ENCODE data around the gene CLASP1. TPM values are rescaled to one million over a fixed set of nuclear protein-coding genes. Genes with fewer than 3 reads are reported as not detected.

CLASP1 gene
- total and polyA plus RNA-seq, 4 donors = 7.5 to 50.0 (median 21.9) TPM

- Histone ChIP-seq H3K27me3 (ENCODE audit: control insufficient read depth in 4 of 4, insufficient read depth in 4 of 4, low read length in 3 of 4) (no peaks in the 10 kb centered on the region), H3K36me3 (ENCODE audit: control insufficient read depth in 4 of 4, insufficient read depth in 3 of 4, low read depth in 1 of 4, low read length in 3 of 4) (no peaks in the 10 kb centered on the region), H3K9ac (ENCODE audit: low read depth in 1 of 2, low read length in 2 of 2) (no peak overlapping the region), H3K4me1 (ENCODE audit: control insufficient read depth in 4 of 4, insufficient read depth in 4 of 4, low read length in 3 of 4) (no peaks in the 10 kb centered on the region), H3K27ac (ENCODE audit: low read depth in 1 of 2, low read length in 2 of 2) (no peak overlapping the region), H3K4me3 (ENCODE audit: low read depth in 1 of 3, low read length in 3 of 3) (no peak overlapping the region), H3K9me3 (ENCODE audit: control insufficient read depth in 4 of 4, low read length in 3 of 4) (peaks cover 0 to 3% (median 2%) of the 10 kb centered on the region in 4 donors)
- no peak for TF ChIP-seq CTCF (IDR thresholded peaks at IDR 0.05; ENCODE audit: low read depth, low read length, missing input control)
- TF ChIP-seq REST (IDR thresholded peaks at IDR 0.05) = no peak
- no peak for TF ChIP-seq FOXA2 (IDR thresholded peaks at IDR 0.05)
- no peak for TF ChIP-seq RXRA (IDR thresholded peaks at IDR 0.05)
- no peak for TF ChIP-seq FOXA1 (IDR thresholded peaks at IDR 0.05)
- no peak for TF ChIP-seq ZBTB33 (IDR thresholded peaks at IDR 0.05)
- TF ChIP-seq HNF4G (IDR thresholded peaks at IDR 0.05) = no peak
- TF ChIP-seq RAD21 (IDR thresholded peaks at IDR 0.05) = no peak
- no peak for TF ChIP-seq JUND (IDR thresholded peaks at IDR 0.05)
- TF ChIP-seq HNF4A (conservative IDR thresholded peaks at IDR 0.05) = no peak
- TF ChIP-seq GABPA (IDR thresholded peaks at IDR 0.05 in 1 of 2, conservative IDR thresholded peaks at IDR 0.05 in 1 of 2) = no peak
- no peak for TF ChIP-seq TAF1 (conservative IDR thresholded peaks at IDR 0.05)
- no peak for TF ChIP-seq YY1 (IDR thresholded peaks at IDR 0.05)
- TF ChIP-seq NR2F2 (IDR thresholded peaks at IDR 0.05) = no peak
- TF ChIP-seq, protein P1, sequence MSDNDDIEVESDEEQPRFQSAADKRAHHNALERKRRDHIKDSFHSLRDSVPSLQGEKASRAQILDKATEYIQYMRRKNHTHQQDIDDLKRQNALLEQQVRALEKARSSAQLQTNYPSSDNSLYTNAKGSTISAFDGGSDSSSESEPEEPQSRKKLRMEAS (IDR thresholded peaks at IDR 0.05) = no peak
- 92% methylated on average over 2 of the region's 2 CpGs for WGBS
- DNase-seq (ENCODE audit: low spot score) = no peak
Observed at GRCh38 chr2:121688820-121689219, 39.6 kb upstream of the CLASP1 start.

GRCh38 chr2:121686902-121687301 lies 37.6 kb upstream of the CLASP1 start:
- WGBS = 94% methylated on average over 2 of the region's 2 CpGs
- TF ChIP-seq TAF1 (conservative IDR thresholded peaks at IDR 0.05) (no peak), FOXA2 (IDR thresholded peaks at IDR 0.05) (no peak), RAD21 (IDR thresholded peaks at IDR 0.05) (no peak), RXRA (IDR thresholded peaks at IDR 0.05) (no peak), JUND (IDR thresholded peaks at IDR 0.05) (no peak), SP1 (IDR thresholded peaks at IDR 0.05) (no peak), REST (IDR thresholded peaks at IDR 0.05) (no peak), EGR1 (IDR thresholded peaks at IDR 0.05; ENCODE audit: low read depth in 2 of 2) (no peak), GABPA (IDR thresholded peaks at IDR 0.05 in 1 of 2, conservative IDR thresholded peaks at IDR 0.05 in 1 of 2) (no peak), CTCF (IDR thresholded peaks at IDR 0.05; ENCODE audit: low read depth, low read length, missing input control) (no peak)
- TF ChIP-seq, protein P1 (IDR thresholded peaks at IDR 0.05) = no peak
- no peak overlapping the region for H3K27ac ChIP-seq (ENCODE audit: low read depth in 1 of 2, low read length in 2 of 2)

More at GRCh38 chr2:121686902-121687301, 37.6 kb upstream of the CLASP1 start:
- no peaks in the 10 kb centered on the region for H3K4me1 ChIP-seq (ENCODE audit: control insufficient read depth in 4 of 4, insufficient read depth in 4 of 4, low read length in 3 of 4)
- no peak overlapping the region for H3K4me3 ChIP-seq (ENCODE audit: low read depth in 1 of 3, low read length in 3 of 3)
- DNase-seq (ENCODE audit: low spot score) = no peak
- no peak overlapping the region for H3K9ac ChIP-seq (ENCODE audit: low read depth in 1 of 2, low read length in 2 of 2)
- H3K36me3 ChIP-seq (ENCODE audit: control insufficient read depth in 4 of 4, insufficient read depth in 3 of 4, low read depth in 1 of 4, low read length in 3 of 4) = no peaks in the 10 kb centered on the region
- H3K9me3 ChIP-seq (ENCODE audit: control insufficient read depth in 4 of 4, low read length in 3 of 4) = peaks cover 11 to 20% (median 15%) of the 10 kb centered on the region in 4 donors
- no peaks in the 10 kb centered on the region for H3K27me3 ChIP-seq (ENCODE audit: control insufficient read depth in 4 of 4, insufficient read depth in 4 of 4, low read length in 3 of 4)
